Stimulated activated CD4-positive, alpha-beta T cell treated with anti-CD3 and anti-CD28 coated beads, Interleukin-4, amount 100 ng/mL, for 48 hours (primary cell): ENCODE measurements around the gene LRRC3.

Source experiments
- DNase-seq, 2 donors: peaks; one replicate each; pipeline ENCODE4 v3.0.0-alpha.2; 2020; ENCODE audit warnings: low read depth in 2 of 2

The LRRC3 gene

GRCh38 chr21:44438531-44439210, 16.6 kb upstream of the LRRC3 start:
- no peak for DNase-seq

DNA sequence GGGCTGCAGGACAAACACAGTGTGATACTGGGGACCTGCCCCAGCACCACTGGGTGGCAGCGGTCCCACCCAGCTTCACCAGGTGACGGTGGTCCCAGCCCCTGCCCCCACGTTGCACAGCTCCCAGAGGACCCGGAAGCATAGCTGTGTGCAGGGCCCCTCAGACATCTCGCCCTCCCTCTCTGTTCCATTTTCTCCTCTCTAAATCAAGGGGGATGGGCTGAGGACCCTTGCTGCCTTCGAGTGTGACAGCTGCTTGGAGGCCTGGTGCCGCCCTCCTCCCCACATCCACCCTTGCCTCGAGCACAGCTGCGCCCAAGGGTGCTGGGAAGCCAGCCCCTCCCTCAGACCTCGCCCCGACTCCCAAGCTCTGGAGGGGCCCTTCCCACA, 16.1 kb upstream of the LRRC3 start:
- DNase-seq = no peak

DNA sequence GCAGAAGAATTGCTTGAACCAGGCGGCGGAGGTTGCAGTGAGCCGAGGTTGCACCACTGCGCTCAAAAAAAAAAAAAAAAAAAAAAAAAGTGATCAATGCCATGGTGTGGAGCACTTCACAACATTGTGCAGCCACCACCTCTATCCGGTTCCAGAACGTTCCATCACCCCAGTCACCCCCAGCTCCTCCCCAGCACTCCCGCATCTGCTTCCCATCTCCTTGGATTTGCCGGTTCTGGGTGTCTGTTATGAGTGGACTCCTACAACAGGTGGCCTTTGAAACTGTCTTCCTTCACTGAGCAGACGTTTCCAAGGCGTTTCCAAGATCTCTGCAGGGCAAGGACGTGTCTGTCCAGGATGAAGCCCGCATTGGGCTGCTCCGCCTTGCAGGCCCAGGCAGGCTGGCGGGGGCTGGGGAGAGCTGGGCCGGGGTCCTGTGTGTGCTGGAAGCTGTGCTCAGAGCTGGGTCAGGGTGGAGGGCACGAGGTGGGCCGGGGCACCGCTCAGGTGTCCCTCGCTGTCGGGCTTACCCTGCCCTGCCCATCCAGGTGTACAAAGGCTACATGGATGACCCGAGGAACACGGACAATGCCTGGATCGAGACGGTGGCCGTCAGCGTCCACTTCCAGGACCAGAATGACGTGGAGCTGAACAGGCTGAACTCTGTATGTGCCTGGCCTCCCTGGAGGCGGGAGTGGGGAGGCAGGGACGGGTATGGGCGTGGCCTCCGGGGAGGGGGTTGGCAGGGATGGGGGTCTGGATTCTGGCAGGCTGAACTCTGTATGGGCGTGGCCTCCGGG, 14.9 kb upstream of the LRRC3 start:
- DNase-seq = no peak

DNA sequence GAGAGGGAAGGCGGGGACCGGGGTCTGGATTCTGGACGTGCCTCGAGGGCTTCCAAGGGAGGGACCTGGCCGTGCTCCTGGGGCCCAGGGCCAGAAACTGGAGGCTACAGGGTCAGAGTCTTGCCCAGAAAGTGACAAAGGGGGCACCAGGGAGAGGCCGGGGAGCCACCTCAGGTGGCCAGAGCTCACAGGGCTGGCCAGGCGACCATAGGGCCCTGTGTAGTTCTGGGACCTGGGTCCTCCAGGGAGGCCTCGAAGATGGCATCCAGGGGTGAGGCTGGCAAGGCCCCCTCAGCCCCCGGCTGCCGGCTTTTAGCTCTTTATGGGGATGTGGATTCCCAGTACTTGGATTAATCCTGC, 14.3 kb upstream of the LRRC3 start:
- no peak for DNase-seq

GRCh38 chr21:44441581-44442265, 13.6 kb upstream of the LRRC3 start:
- DNase-seq = no peak

- no peak for DNase-seq
Observed at GRCh38 chr21:44442266-44443125, 12.8 kb upstream of the LRRC3 start.

DNA sequence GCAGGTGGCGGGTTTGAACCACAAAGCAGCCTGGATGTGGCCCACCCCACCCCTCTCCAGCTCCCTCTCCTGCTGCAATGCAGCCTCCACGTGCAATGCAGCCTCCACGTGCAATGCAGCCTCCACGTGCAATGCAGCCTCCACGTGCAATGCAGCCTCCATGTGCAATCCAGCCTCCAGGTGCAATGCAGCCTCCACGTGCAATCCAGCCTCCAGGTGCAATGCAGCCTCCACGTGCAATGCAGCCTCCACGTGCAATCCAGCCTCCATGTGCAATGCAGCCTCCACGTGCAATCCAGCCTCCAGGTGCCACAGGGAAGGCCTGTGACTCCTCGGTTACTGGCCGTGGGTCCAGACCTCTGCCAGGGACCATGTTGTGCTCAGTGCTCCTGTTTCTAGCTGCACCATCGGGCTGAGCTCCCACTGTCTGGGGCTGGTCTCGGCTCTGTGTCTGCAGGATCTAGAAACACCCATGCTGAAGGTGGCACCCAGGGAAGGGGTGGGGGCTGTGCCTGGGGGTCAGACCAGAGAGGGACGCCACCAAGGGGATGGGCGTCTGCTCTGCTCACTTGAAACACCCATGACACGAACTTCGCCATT, 11.9 kb upstream of the LRRC3 start:
- no peak for DNase-seq

- DNase-seq = no peak
Observed at GRCh38 chr21:44443891-44444285, 11.4 kb upstream of the LRRC3 start.

GRCh38 chr21:44444286-44444931, 10.9 kb upstream of the LRRC3 start:
- no peak for DNase-seq

GRCh38 chr21:44445145-44445812, 10.0 kb upstream of the LRRC3 start:
- no peak for DNase-seq

DNA sequence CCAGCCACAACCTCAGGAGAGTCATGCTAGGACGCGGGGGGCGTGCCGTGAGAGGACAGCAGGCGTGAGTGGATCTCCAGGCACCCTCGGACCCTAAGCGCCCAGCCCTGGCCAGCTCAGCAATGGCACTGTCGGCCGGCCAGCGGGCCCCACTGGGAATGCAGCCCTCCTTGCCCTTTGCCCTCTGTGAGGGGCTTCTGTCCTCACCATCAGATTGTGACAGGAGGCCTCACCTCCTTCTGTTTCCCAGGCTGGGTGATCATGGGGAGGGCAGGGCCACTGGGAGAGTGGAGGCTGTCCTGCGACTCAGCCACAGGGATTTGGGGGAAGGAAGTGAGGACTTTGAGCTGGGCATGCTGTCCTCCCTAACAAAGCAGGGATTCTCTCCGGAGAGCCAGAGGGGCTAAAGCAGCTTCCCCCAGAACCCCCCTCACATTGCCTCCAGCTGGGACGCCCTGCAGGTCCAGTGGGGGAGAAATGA, 6.6 kb upstream of the LRRC3 start:
- no peak for DNase-seq

DNA sequence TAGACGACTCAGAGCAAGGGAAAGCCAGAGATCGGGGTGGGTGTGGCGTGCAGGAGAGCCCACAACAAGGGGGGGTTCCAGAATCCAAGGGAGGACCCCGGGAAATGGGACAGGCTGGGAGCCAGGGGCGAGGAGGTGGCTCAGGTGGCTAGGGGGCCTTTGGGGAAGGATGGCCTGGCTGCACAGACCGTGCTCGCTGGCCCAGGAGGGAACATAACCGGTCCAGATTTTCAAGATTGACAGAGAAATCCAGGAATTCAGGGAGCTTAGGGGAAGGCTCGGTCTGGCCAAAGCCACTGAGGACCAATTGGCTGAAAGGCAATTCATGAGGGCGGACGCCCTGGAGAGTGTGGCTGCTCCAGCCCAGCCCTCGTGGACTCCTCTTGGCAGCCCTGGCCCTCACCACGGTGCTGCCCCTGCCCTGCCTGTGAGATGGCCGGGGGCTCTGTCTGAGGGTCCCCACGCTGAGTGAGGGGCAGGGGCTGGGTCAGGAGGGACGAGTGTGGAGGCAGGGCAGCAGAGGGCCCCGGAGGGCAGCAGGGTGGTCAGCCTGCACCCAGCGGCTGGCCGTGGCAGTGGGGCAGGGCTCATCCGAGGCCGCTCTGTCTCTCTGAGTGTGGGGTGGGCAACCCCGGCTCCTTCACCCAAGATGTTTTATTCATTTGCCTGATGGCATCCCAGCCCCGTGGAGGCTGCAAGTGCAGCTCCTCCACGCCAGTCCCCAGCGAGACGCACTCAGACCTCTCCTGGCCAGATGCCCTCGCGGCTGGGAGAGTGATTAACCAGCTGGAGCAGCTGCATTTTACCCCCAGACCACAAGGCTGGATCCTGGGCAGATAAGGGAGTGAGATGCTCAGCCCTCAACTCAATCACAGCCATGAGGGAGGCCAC, 5.6 kb upstream of the LRRC3 start:
- no peak for DNase-seq

DNA sequence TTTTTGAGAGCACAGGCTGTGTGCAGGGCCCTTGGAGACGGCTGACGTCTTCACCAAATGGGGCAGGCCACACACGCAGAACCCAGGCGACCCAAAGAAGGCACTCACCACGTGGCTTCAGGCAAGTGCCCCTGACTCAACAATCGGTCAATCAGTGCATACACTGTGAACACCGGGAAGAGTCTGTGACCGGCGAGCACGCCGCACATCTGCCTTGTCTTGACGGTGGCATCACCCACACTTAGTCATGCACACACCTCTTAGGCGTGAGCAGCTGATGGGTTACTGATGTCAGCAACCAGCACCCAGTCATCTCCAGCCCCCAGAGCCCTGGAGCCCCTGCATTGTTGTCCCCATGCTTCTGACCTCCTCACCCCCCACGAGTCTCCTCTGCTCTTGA, 4.9 kb upstream of the LRRC3 start:
- DNase-seq = no peak

GRCh38 chr21:44450999-44451398, 4.3 kb upstream of the LRRC3 start:
- DNase-seq = no peak

GRCh38 chr21:44453120-44453519, 2.2 kb upstream of the LRRC3 start:
- DNase-seq = no peak

- DNase-seq = no peak
Observed at GRCh38 chr21:44454058-44454457, 1.3 kb upstream of the LRRC3 start.

DNA sequence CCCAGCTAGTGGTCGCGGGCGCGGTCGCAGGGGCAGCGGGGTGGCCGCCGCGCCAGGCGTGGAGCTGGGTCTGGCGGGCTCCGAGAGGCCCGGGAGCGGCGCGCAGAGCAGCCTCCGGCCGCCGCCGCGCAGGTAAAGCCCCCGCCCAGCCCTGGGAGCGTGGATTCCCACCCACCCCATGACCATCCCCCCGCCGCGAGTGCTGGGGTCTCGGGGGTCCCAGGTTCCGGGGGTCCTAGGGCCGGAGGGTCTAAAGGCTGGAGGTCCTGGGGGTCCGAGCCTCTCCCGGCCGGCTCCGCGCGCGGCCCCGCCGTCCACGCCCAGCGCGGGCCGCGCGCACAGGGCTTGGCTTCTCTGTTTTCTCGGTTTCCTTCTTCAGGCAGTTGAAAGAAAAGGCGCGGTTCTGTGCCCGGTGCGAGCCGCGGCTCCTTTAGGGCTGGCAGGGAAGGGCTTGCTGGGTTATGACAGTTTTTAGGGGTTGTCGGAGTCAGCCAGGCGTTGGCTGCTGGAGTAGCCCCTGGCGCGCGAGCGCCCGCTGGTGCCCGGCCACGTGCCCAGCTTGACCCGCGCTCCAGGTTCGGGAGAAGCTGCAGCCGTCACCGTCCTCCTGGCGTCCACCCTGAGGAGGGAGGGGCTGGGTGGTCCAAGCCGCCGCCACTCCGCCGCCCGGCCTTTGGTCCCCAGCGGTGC, 359 bp downstream of the LRRC3 start:
- peak; percentile 13 for DNase-seq

DNA sequence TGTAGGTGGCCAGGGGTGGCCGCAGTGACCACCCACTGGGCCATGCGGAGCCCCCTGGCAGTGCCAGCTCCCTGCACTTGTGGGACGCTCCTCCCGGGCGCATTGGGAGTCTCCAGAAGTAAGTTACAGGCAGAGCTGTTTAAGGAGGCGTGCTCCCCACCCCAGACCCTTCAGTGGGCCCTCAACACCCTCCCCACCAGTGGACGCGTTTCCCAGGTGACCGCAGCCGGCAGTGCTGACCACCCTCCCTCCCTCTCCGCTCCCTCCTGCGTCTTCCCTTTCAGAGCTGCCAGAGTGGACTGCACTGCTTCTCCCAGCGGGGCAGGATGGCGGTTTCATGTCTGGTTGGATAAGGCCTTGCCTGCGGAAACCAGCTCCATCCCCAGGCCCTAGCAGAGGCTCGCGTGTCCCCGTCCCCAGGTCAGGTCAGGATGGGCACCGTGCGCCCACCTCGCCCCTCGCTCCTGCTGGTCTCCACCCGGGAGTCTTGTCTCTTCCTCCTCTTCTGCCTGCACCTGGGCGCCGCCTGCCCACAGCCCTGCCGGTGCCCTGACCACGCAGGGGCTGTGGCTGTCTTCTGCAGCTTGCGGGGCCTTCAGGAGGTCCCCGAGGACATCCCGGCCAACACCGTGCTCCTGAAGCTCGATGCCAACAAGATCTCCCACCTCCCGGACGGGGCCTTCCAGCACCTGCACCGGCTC, 1.1 kb downstream of the LRRC3 start:
- no peak for DNase-seq
